ENCODE data around the gene WNT9B. TPM values are rescaled to one million over a fixed set of nuclear protein-coding genes. Genes with fewer than 3 reads are reported as not detected.

The WNT9B gene
- polyA plus RNA-seq, 2 of the 4 experiments (the other 2 are of a cell fraction) = 0.05 TPM

DNA sequence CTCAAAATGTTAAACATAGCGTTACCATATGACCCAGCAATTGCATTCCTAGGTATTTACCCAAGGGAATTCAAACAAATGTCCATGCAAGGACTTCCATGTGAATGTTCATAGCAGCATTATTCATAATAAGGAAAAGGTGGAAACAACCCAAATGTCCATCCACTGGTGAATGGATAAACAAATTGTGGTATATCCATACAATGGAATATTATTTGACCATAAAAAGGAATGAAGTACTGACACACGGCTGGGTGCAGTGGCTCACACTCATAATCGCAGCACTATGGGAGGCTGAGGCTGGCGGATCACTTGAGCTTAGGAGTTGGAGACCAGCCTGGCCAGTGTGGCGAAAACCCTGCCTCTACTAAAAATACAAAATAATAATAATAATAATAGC, 47.5 kb downstream of the WNT9B start:
- Histone ChIP-seq H3K9me3 (0 out of 3 replicates have a peak, but pooled peaks cover 8% of the 10 kb centered on the region), H3K4me2 (no peak overlapping the region), H3K27ac (no peak overlapping the region), H3K4me1 (no peaks in the 10 kb centered on the region), H3K4me3 (no peak overlapping the region)
- DNase-seq (ENCODE audit: low read depth in 1 of 2, low spot score in 1 of 2) = no peak
- 37% methylated on average over 5 of the region's 5 CpGs for WGBS (ENCODE audit: missing lambda C conversion rate)
- POLR2A ChIA-PET = no interaction called here
- no peak for ATAC-seq
- no peak for TF ChIP-seq HOXB5 (CRISPR knock-in tag; IDR thresholded peaks at IDR 0.05)
- TF ChIP-seq ZC3H11A (IDR thresholded peaks at IDR 0.05) = no peak
- TF ChIP-seq, protein P1, sequence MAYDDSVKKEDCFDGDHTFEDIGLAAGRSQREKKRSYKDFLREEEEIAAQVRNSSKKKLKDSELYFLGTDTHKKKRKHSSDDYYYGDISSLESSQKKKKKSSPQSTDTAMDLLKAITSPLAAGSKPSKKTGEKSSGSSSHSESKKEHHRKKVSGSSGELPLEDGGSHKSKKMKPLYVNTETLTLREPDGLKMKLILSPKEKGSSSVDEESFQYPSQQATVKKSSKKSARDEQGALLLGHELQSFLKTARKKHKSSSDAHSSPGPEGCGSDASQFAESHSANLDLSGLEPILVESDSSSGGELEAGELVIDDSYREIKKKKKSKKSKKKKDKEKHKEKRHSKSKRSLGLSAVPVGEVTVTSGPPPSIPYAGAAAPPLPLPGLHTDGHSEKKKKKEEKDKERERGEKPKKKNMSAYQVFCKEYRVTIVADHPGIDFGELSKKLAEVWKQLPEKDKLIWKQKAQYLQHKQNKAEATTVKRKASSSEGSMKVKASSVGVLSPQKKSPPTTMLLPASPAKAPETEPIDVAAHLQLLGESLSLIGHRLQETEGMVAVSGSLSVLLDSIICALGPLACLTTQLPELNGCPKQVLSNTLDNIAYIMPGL (CRISPR knock-in tag; IDR thresholded peaks at IDR 0.05; ENCODE audit: borderline replicate concordance) = no peak
- TF ChIP-seq, protein P2, sequence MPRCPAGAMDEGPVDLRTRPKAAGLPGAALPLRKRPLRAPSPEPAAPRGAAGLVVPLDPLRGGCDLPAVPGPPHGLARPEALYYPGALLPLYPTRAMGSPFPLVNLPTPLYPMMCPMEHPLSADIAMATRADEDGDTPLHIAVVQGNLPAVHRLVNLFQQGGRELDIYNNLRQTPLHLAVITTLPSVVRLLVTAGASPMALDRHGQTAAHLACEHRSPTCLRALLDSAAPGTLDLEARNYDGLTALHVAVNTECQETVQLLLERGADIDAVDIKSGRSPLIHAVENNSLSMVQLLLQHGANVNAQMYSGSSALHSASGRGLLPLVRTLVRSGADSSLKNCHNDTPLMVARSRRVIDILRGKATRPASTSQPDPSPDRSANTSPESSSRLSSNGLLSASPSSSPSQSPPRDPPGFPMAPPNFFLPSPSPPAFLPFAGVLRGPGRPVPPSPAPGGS (IDR thresholded peaks at IDR 0.05) = no peak
- no peak for TF ChIP-seq CHD4 (IDR thresholded peaks at IDR 0.05; ENCODE audit: borderline replicate concordance)
- TF ChIP-seq RNF2 (IDR thresholded peaks at IDR 0.05; ENCODE audit: borderline replicate concordance, low read depth) = no peak
- no peak for TF ChIP-seq JUN (IDR thresholded peaks at IDR 0.05)
- TF ChIP-seq ZFP36 (IDR thresholded peaks at IDR 0.05; ENCODE audit: borderline replicate concordance, partially characterized antibody) = no peak
- no peak for TF ChIP-seq ZSCAN20 (CRISPR knock-in tag; IDR thresholded peaks at IDR 0.05)
- TF ChIP-seq FOXS1 (CRISPR knock-in tag; IDR thresholded peaks at IDR 0.05) = no peak
- TF ChIP-seq CHD2 (IDR thresholded peaks at IDR 0.05; ENCODE audit: low read length, partially characterized antibody) = no peak
- TF ChIP-seq CBX2 (IDR thresholded peaks at IDR 0.05; ENCODE audit: borderline replicate concordance, low read depth) = no peak
- TF ChIP-seq NR3C1 (IDR thresholded peaks at IDR 0.05) = no peak
- TF ChIP-seq BHLHE40 (IDR thresholded peaks at IDR 0.05; ENCODE audit: low read depth, low read length) = no peak
- TF ChIP-seq, protein P3, sequence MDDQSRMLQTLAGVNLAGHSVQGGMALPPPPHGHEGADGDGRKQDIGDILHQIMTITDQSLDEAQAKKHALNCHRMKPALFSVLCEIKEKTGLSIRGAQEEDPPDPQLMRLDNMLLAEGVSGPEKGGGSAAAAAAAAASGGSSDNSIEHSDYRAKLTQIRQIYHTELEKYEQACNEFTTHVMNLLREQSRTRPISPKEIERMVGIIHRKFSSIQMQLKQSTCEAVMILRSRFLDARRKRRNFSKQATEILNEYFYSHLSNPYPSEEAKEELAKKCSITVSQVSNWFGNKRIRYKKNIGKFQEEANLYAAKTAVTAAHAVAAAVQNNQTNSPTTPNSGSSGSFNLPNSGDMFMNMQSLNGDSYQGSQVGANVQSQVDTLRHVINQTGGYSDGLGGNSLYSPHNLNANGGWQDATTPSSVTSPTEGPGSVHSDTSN (IDR thresholded peaks at IDR 0.05) = no peak
- TF ChIP-seq RARB (CRISPR knock-in tag; IDR thresholded peaks at IDR 0.05) = no peak
- no peak for TF ChIP-seq HOXB13 (CRISPR knock-in tag; IDR thresholded peaks at IDR 0.05; ENCODE audit: low read depth)
- TF ChIP-seq EP300 (IDR thresholded peaks at IDR 0.05) = no peak
- TF ChIP-seq TFCP2L1 (CRISPR knock-in tag; IDR thresholded peaks at IDR 0.05) = no peak
- no peak for TF ChIP-seq CEBPB (IDR thresholded peaks at IDR 0.05)
- no peak for FAIRE-seq
- CTCF ChIA-PET = interaction anchor here (1.3 kb wide), 1 partner anchor 8 kb away, joined by 3 read pairs; no protein-coding TSS in a partner anchor

DNA sequence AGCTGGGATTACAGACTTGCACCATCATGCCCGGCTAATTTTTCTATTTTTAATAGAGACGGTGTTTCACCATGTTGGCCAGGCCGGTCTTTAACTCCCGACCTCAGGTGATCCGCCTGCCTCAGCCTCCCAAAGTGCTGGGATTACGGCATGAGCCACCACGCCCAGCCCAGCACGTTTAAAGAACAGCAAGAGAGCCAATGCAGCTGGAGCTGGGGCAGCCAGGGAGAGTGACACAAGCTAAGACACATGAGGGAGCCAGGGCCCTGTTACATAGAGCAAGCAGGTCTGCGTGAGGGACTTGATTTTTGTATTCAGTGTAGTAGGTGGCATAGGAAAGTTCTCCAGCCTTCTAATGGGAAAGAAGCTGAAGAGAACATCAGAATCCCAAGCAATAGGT, 49.9 kb downstream of the WNT9B start:
- no peak for DNase-seq (ENCODE audit: low read depth in 1 of 2, low spot score in 1 of 2)
- FAIRE-seq = no peak
- Histone ChIP-seq H3K4me2 (no peak overlapping the region), H3K27ac (no peak overlapping the region), H3K4me1 (no peaks in the 10 kb centered on the region), H3K4me3 (no peak overlapping the region), H3K9me3 (0 out of 3 replicates have a peak, but pooled peaks cover 8% of the 10 kb centered on the region)
- POLR2A ChIA-PET = no interaction called here
- no peak for ATAC-seq
- CTCF ChIA-PET = interaction anchor here (1.0 to 1.9 kb wide), 5 partner anchors 17 to 60 kb away, joined by 3 to 6 read pairs (median 5); no protein-coding TSS in a partner anchor
- TF ChIP-seq ESRRA (IDR thresholded peaks at IDR 0.05; ENCODE audit: borderline replicate concordance, low read length) (no peak), POLR2AphosphoS2 (conservative IDR thresholded peaks at IDR 0.05; ENCODE audit: low read length) (no peak), NFE2L2 (conservative IDR thresholded peaks at IDR 0.05; ENCODE audit: low read length) (no peak), HDAC2 (IDR thresholded peaks at IDR 0.05) (no peak), ZC3H11A (IDR thresholded peaks at IDR 0.05) (no peak), MYC (IDR thresholded peaks at IDR 0.05; ENCODE audit: borderline replicate concordance, low read length) (no peak), RCOR1 (IDR thresholded peaks at IDR 0.05; ENCODE audit: low read depth, low read length) (no peak), RFX5 (IDR thresholded peaks at IDR 0.05) (no peak), CEBPB (IDR thresholded peaks at IDR 0.05) (no peak), FOXS1 (CRISPR knock-in tag; IDR thresholded peaks at IDR 0.05) (no peak), HOXB13 (CRISPR knock-in tag; IDR thresholded peaks at IDR 0.05; ENCODE audit: low read depth) (no peak), KDM5A (IDR thresholded peaks at IDR 0.05) (no peak)
- TF ChIP-seq, protein P4, sequence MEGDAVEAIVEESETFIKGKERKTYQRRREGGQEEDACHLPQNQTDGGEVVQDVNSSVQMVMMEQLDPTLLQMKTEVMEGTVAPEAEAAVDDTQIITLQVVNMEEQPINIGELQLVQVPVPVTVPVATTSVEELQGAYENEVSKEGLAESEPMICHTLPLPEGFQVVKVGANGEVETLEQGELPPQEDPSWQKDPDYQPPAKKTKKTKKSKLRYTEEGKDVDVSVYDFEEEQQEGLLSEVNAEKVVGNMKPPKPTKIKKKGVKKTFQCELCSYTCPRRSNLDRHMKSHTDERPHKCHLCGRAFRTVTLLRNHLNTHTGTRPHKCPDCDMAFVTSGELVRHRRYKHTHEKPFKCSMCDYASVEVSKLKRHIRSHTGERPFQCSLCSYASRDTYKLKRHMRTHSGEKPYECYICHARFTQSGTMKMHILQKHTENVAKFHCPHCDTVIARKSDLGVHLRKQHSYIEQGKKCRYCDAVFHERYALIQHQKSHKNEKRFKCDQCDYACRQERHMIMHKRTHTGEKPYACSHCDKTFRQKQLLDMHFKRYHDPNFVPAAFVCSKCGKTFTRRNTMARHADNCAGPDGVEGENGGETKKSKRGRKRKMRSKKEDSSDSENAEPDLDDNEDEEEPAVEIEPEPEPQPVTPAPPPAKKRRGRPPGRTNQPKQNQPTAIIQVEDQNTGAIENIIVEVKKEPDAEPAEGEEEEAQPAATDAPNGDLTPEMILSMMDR (IDR thresholded peaks at IDR 0.05) = no peak
- TF ChIP-seq, protein P3 (IDR thresholded peaks at IDR 0.05) = no peak
- TF ChIP-seq, protein P2 (IDR thresholded peaks at IDR 0.05) = no peak
- WGBS (ENCODE audit: missing lambda C conversion rate) = 58% methylated on average over 9 of the region's 9 CpGs

Measured in A549 (cell line).